C1 segment of cervical spinal cord (tissue), 14 donors: ENCODE measurements around the gene SLC22A23.

Source experiments
- DNase-seq, 14 donors: peaks; one replicate each; lab custom pipeline; 2025; lab: John Stamatoyannopoulos, UW

SLC22A23 gene

DNA sequence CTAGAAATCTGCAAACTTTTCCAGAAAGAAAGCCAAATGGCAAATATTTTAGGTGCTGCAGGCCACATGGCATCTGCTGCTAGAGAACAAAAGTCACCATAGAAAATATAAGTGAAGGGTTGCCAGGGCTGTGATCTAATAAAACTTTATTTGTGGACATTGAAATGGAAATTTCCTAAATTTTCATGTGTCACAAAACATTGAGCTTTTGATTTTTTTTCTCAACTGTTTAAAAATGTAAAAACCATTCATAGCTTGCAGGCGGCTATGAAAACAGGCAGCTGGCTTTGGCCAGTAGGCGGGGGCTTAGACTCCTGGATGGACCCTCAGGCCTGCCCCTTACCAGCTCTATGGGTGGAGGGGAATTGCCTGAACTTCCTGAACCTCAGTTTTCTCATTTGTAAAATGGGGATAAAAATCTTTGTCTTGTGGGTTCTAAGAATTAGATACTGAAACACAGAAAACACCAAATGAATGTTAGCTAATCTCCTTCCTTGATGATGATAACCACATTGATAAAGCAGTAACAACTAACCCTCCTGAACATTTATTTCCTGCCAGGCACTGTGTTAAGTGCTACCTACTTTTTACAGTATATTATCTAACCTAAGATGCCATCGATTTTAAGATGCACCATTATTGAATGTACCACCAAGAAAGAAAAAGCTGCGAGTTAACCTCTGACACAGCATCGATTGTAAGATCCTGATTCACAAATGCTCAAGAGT is 85.5 kb downstream of the SLC22A23 start:
- DNase-seq: no peak

GRCh38 chr6:3370361-3371221 is 86.3 kb downstream of the SLC22A23 start:
- no peak for DNase-seq

- DNase-seq: no peak
Measured at GRCh38 chr6:3369985-3370360, 86.9 kb downstream of the SLC22A23 start.

DNA sequence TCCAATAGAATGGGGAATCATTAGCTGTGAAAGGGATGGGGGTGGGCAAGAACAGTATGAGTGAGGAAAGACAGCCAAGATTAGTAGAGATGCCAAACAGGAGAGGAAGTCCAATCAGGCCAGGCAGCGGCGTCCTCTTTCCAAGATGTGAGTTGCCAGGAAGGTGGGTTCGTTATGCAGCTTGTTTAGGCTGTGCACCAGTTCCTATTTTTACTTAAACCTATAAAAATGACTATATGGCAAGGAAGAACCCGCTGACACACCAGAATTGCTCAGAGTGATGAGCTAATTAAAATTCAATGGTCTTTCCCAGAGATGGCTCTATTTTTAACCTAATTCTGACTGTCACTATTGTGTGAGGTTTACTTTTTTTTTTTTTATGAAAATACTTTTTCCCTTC is 88.2 kb downstream of the SLC22A23 start:
- no peak for DNase-seq

GRCh38 chr6:3367630-3368029 is 89.2 kb downstream of the SLC22A23 start:
- peak in 1 of 14 donors; percentile 35 for DNase-seq

- no peak for DNase-seq
Measured at GRCh38 chr6:3366596-3367413, 90.0 kb downstream of the SLC22A23 start.

- DNase-seq: no peak
Measured at GRCh38 chr6:3364391-3364790, 92.5 kb downstream of the SLC22A23 start.

DNA sequence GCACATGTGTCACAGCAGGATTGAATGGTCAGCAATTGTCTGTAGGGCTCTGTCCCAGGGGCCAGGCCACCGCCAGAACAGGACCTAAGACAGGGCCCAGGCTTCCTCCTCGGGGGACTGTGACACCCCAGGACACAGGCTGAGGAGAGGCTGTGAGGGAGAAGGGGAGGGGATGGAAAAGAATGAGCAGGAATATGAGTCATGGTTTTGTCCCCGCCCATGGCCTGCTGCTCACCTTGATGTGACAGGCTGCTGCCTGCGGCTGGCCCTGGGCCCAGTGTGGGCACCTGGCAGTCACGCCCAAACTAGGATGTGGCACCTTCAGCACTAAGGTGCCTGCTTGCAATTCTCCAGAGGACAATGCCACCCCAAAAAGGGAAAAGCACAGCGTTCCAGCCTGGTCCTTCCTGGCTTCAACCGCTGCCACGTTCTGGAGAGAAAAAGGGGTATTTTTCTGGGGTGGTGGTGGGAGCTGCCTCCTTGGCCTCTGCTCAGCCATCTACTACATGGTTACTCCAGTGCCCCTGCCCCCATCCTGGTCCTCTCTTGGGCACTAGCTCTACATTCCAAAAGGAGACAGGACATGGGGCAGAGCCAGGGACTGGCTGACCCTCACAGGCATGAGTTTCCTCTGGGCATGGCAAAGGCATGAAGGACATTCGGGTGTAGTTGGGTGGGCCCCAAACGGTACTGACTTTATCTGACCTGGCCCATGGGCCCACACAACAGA is 93.4 kb downstream of the SLC22A23 start:
- peak in 1 of 14 donors; percentile 26 for DNase-seq

- DNase-seq: no peak
Measured at GRCh38 chr6:3361312-3362037, 95.4 kb downstream of the SLC22A23 start.

DNA sequence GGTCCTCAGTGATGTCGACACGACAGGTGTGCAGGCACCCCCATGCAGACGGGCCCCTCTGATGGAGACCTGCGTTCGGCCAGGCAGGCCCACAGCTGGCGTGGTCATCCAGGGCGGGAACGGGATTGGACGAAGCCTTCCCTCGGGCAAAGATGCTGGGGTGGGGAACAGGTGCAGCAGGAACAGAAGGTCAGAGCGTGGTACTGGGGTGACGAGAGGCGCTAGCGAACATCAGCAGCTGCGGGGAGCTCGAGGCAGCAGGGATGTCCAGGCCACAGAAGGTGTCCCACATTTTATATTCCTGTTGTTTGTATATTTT is 96.2 kb downstream of the SLC22A23 start:
- DNase-seq: no peak

- no peak for DNase-seq
Measured at GRCh38 chr6:3359973-3360726, 96.7 kb downstream of the SLC22A23 start.

DNA sequence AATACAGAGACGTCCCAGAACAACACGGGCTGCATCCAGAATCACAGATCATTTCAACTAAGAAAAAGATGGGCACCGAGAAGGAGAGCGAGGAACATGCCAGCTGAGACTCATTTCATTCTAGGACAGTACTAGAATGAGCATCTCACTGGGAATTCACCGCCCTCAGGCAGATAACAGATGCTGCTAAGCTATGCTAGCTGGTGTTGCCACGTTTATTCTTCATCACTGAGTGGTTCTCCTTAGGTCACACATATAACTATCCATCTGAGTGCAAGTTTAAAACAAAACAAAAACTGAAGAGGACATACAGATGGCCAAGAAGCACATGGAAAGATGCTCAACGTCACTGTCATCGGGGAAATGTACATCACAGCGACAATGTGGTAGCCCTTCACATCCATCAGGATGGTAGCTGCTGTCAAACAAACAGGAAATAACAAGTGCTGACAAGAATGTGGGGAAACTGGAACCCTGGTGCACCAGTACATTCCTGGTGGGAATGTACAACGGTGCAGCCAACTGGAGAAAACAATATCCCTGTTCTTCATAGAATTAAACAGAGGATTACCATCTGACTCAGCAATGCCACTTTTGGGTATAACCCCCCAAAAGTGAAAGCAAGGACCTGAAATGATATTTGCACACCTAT is 97.6 kb downstream of the SLC22A23 start:
- no peak for DNase-seq

DNA sequence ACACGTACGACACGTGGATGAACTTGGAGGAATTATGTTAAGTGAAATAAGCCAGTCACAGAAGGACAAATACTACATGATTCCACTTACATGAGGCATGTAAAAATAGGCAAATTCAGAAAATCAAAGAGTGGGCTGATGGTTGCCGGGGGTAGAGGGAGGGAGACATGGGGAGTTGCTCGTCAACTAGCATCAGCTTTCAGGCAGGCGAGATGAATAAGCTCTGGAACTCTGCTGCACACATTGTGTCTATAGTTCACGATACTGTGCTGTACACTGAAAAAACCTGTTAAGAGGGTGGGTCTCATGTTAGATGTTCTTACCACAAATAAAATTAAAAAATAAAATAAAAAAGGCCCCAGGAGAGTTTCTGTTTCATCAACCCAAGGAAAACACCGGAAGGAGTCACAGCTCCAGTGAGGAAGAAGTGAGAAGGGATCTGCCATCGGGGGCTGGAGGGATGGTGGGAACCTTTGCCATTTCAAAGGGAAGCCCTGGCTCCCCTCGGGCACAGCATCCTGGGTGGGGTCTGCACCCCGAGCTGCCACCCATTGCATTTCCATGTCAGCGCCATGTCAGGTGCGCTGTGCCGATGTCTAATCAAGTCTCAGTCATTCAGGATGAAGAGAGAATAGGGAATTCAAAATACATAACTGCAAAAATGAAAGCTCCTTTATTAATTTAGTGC is 98.3 kb downstream of the SLC22A23 start:
- DNase-seq: no peak

- DNase-seq: peak in 3 of 14 donors; percentile 27 to 42 (median 30)
Measured at GRCh38 chr6:3357678-3358077, 99.2 kb downstream of the SLC22A23 start.

GRCh38 chr6:3356824-3357420 is 99.9 kb downstream of the SLC22A23 start:
- DNase-seq: no peak

GRCh38 chr6:3356056-3356823 is 100.6 kb downstream of the SLC22A23 start:
- peak in 12 of 14 donors; percentile 44 to 94 (median 72) for DNase-seq

DNA sequence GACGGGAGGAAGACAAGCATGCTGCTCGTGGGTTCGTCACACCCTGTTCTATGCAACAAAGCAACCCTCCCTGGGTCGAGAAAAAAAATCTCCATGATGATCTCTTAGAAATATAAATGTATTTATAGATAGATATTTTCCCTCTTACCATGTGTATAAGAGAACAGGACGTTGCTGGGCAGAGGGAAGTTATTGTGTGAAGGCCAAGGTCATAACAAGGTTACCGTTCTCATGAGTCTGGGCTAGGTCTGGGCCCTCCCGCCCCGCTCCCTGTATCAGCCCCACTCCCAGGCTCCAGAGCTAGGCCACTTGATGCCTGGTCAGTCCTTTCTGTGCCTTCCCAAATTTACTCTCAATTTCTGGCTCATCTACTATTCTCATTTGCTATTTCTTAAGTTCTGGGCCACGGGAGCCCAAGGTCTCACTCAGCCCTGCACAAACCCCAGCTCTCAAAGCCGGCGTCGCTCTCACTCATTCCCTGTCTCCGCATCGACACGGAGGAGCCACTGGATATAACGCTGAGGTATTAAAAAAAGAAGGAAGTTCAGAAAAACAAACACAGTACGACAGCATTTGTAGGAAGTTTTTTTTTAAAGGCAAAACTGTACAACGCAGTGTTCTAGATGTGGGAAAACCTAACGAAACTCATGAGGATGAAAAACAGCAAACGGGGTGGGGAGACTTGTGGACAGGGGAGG is 101.3 kb downstream of the SLC22A23 start:
- peak in 9 of 14 donors; percentile 9 to 60 (median 42) for DNase-seq
